B cell (primary cell): Measurements from ENCODE around the gene MYBPHL. TPM values are rescaled to one million over a fixed set of nuclear protein-coding genes. Genes with fewer than 3 reads are reported as not detected.

Experiments
- ATAC-seq: fragments of 200-7000 bp; cut with Tn5 transposase; one replicate; pipeline ENCODE4 v1.10.0; 2021; ENCODE audit warnings: low read depth, mild to moderate bottlenecking, moderate number of reproducible peaks, moderate library complexity
- CTCF ChIA-PET: fragments of 350-600 bp; sonication (Branson Sonifier 250); formaldehyde crosslinking; loops from one replicate; lab custom pipeline; 2021; ENCODE audit warnings: antibody characterized with exemption, inconsistent platforms; lab: Charles Lee
- POLR2A ChIA-PET: fragments of 350-600 bp; sonication (Branson Sonifier 250); formaldehyde crosslinking; loops from one replicate; lab custom pipeline; 2021; ENCODE audit warnings: antibody characterized with exemption; lab: Charles Lee
- DNase-seq: peaks from one replicate; pipeline ENCODE4 v3.0.0; 2013
- H2AFZ ChIP-seq: 2 replicates; pipeline ENCODE4 v1.6.1; 2012; ENCODE audit warnings: mild to moderate bottlenecking, low read depth, low read length; ENCODE audit not compliant: insufficient read depth, poor library complexity, severe bottlenecking
- H3K27ac ChIP-seq, 2 donors: 1 replicate in 1 of 2; 2 replicates in 1 of 2; pipeline ENCODE4 v1.5.1; 2012 to 2013; ENCODE audit warnings: low read length in 2 of 2, mild to moderate bottlenecking in 2 of 2, moderate library complexity in 1 of 2
- H3K27me3 ChIP-seq, 4 experiments: fragments of 200-600 bp in 1 of 4; sonication (generic) in 1 of 4; replicated peaks in 1 of 4; 1 replicate in 2 of 4; 2 replicates in 2 of 4; pipeline versions ENCODE4 v1.6.1 to v1.7.0; 2013 to 2016; ENCODE audit warnings: low read length in 3 of 4, mild to moderate bottlenecking in 2 of 4, mixed read lengths in 1 of 4, moderate library complexity in 1 of 4; ENCODE audit not compliant: insufficient read depth in 4 of 4, control insufficient read depth in 3 of 4; ENCODE audit errors: control extremely low read depth in 1 of 4
- H3K36me3 ChIP-seq, 2 experiments: replicated peaks in 1 of 2; 1 replicate in 1 of 2; 2 replicates in 1 of 2; pipeline versions ENCODE4 v1.6.1 to v1.7.1; 2013; ENCODE audit warnings: low read length in 1 of 2; ENCODE audit not compliant: insufficient read depth in 2 of 2, control insufficient read depth in 1 of 2; ENCODE audit errors: control extremely low read depth in 1 of 2, extremely low read depth in 1 of 2
- H3K4me1 ChIP-seq, 2 donors: fragments of 200-600 bp in 1 of 2; sonication (generic) in 1 of 2; 1 replicate in 1 of 2; 2 replicates in 1 of 2; pipeline versions ENCODE4 v1.5.1 to v1.6.1; 2013 to 2017; ENCODE audit warnings: low read length in 2 of 2; ENCODE audit not compliant: control insufficient read depth in 2 of 2, insufficient read depth in 2 of 2
- H3K4me2 ChIP-seq: replicated peaks from 2 replicates; pipeline ENCODE3; 2012; ENCODE audit warnings: mild to moderate bottlenecking, low read depth, low read length; ENCODE audit not compliant: poor library complexity, severe bottlenecking
- H3K4me3 ChIP-seq, 5 experiments: fragments of 200-600 bp in 1 of 5; sonication (generic) in 1 of 5; 1 replicate in 3 of 5; 2 replicates in 2 of 5; pipeline versions ENCODE4 v1.5.1 to v1.7.0; 2011 to 2016; ENCODE audit warnings: low read length in 4 of 5, mild to moderate bottlenecking in 4 of 5, low read depth in 2 of 5, control low read depth in 1 of 5, moderate library complexity in 1 of 5; ENCODE audit not compliant: insufficient read depth in 1 of 5; ENCODE audit errors: control extremely low read depth in 1 of 5, extremely low read depth in 1 of 5
- H3K79me2 ChIP-seq: fragments of 200-600 bp; sonication (generic); one replicate; pipeline ENCODE4 v1.6.0; 2016; ENCODE audit warnings: low read length; ENCODE audit not compliant: control insufficient read depth, insufficient read depth
- H3K9ac ChIP-seq: fragments of 200-600 bp; sonication (generic); 2 replicates; pipeline ENCODE4 v1.6.1; 2017; ENCODE audit warnings: mild to moderate bottlenecking, low read length, moderate library complexity
- H3K9me3 ChIP-seq, 3 donors: one replicate each; pipeline versions ENCODE4 v1.6.1 to v1.7.1; 2013; ENCODE audit warnings: low read length in 2 of 3; ENCODE audit not compliant: control insufficient read depth in 2 of 3, insufficient read depth in 1 of 3; ENCODE audit errors: control extremely low read depth in 1 of 3
- H4K20me1 ChIP-seq: 2 replicates; pipeline ENCODE4 v1.6.0; 2012; ENCODE audit warnings: mild to moderate bottlenecking, low read length; ENCODE audit not compliant: insufficient read depth, control insufficient read depth, poor library complexity, severe bottlenecking
- H3K27ac Mint-ChIP-seq: one replicate; pipeline ENCODE4 v1.8.0; 2021; ENCODE audit warnings: mixed read lengths
- H3K27me3 Mint-ChIP-seq: one replicate; pipeline ENCODE4 v1.8.0; 2021; ENCODE audit warnings: mixed read lengths
- H3K4me1 Mint-ChIP-seq: one replicate; pipeline ENCODE4 v1.8.0; 2021; ENCODE audit warnings: mixed read lengths
- H3K4me3 Mint-ChIP-seq: one replicate; pipeline ENCODE4 v1.8.0; 2021; ENCODE audit warnings: mixed read lengths
- H3K9me3 Mint-ChIP-seq: one replicate; pipeline ENCODE4 v1.8.0; 2022; ENCODE audit warnings: mixed read lengths; ENCODE audit not compliant: insufficient read depth
- CTCF ChIP-seq: fragments of 200-600 bp; IDR thresholded peaks from one replicate; pipeline ENCODE4 v1.8.0; 2022; ENCODE audit warnings: antibody characterized with exemption, mild to moderate bottlenecking
- EZH2 ChIP-seq: IDR thresholded peaks from 2 replicates; pipeline ENCODE4 v1.6.1; 2012; ENCODE audit warnings: borderline replicate concordance, low read depth, mild to moderate bottlenecking, moderate library complexity, low read length; ENCODE audit not compliant: insufficient read depth, poor library complexity, severe bottlenecking
- WGBS: methylation state at CpG from one replicate; pipeline ENCODE4 v1.1.5; 2013; ENCODE audit warnings: missing lambda C conversion rate; ENCODE audit not compliant: insufficient coverage; 5-methylcytosine and 5-hydroxymethylcytosine counted together
- intact Hi-C: fragments of 100-400 bp; cut with micrococcal nuclease; formaldehyde crosslinking; loops from one replicate; pipeline ENCODE4 v1.10.0; 2022
- polyA plus RNA-seq: library from polyadenylated mRNA; depleted of rRNA; stranded (reverse); fragments of >200 nt; gene quantifications from 2 replicates; pipeline ENCODE4 v1.2.3, GENCODE V29; 2012
- total RNA-seq, 2 donors: library from RNA; stranded (reverse); fragments of 120-200 nt in 1 of 2; gene quantifications; 1 replicate in 1 of 2; 2 replicates in 1 of 2; pipeline versions ENCODE4 v1.2.3 to v1.2.4, GENCODE V29; 2013 to 2022

MYBPHL gene
- total and polyA plus RNA-seq, 2 donors (not counting 1 experiment from before 2014, with no cell fraction given) = not detected

GRCh38 chr1:109274533-109275476, 32.0 kb downstream of the MYBPHL start:
- Histone ChIP-seq H3K4me1 (peaks cover 0 to 5% of the 10 kb centered on the region in 2 donors), H3K27me3 (peaks cover 0 to 4% (median 0%) of the 10 kb centered on the region in 4 experiments), H4K20me1 (no peaks in the 10 kb centered on the region), H3K9ac (no peak overlapping the region), H2AFZ (no peak overlapping the region), H3K9me3 (no peaks in the 10 kb centered on the region), H3K4me3 (no peak overlapping the region), H3K4me2 (no peak overlapping the region), H3K79me2 (no peaks in the 10 kb centered on the region), H3K27ac (no peak overlapping the region), H3K36me3 (no peaks in the 10 kb centered on the region)
- TF ChIP-seq CTCF (no peak), EZH2 (no peak)
- no peaks in the 10 kb centered on the region for H3K9me3 Mint-ChIP-seq
- ATAC-seq (no peak), DNase-seq (no peak)
- H3K27ac Mint-ChIP-seq = no peak overlapping the region
- WGBS = 64% methylated on average over 15 of the region's 24 CpGs
- ChIA-PET CTCF (interaction anchor here (8.8 kb wide), 1 partner anchor 125 kb away, joined by 387 read pairs; the partner anchor contains the start of gene SORT1), POLR2A (no interaction called here)
- no peaks in the 10 kb centered on the region for H3K4me1 Mint-ChIP-seq
- no peak overlapping the region for H3K4me3 Mint-ChIP-seq
- no peaks in the 10 kb centered on the region for H3K27me3 Mint-ChIP-seq
- intact Hi-C loops = no loop called here
